ENCODE results near the gene IGFN1. TPM values are rescaled to one million over a fixed set of nuclear protein-coding genes. Genes with fewer than 3 reads are reported as not detected.

The IGFN1 gene
- total and polyA plus RNA-seq, 2 experiments from 2014 or later, result not detected

GRCh38 chr1:201260648-201261311, 70.2 kb downstream of the IGFN1 start:
- Histone ChIP-seq H3K4me3 (peak overlapping the region; percentile 68; the same call in 1 of the 2 replicates), H4K20me1 (replicated peaks; ENCODE audit: insufficient read depth) (no peaks in the 10 kb centered on the region), H3K4me2 (peak overlapping the region; percentile 91), H3K4me1 (ENCODE audit: insufficient read depth) (peaks cover 6% of the 10 kb centered on the region; the same call in 1 of the 2 replicates), H3K79me2 (replicated peaks; ENCODE audit: insufficient read depth) (no peaks in the 10 kb centered on the region), H3K27me3 (ENCODE audit: insufficient read depth) (0 out of 2 replicates have a peak, but pooled peaks cover 3% of the 10 kb centered on the region), H3K9me2 (ENCODE audit: insufficient read depth) (no peaks in the 10 kb centered on the region), H3K27ac (ENCODE audit: low read depth) (no peak overlapping the region), H3F3A (replicated peaks; ENCODE audit: low read depth) (no peaks in the 10 kb centered on the region), H3K36me3 (ENCODE audit: insufficient read depth) (no peaks in the 10 kb centered on the region), H2AFZ (no peak overlapping the region)
- DNase-seq (ENCODE audit: low spot score) (no peak), ATAC-seq (no peak)
- peaks cover 1% of the 10 kb centered on the region for H3K27me3 Mint-ChIP-seq (ENCODE audit: insufficient read depth, low read depth, poor library complexity)
- TF ChIP-seq, protein P1, sequence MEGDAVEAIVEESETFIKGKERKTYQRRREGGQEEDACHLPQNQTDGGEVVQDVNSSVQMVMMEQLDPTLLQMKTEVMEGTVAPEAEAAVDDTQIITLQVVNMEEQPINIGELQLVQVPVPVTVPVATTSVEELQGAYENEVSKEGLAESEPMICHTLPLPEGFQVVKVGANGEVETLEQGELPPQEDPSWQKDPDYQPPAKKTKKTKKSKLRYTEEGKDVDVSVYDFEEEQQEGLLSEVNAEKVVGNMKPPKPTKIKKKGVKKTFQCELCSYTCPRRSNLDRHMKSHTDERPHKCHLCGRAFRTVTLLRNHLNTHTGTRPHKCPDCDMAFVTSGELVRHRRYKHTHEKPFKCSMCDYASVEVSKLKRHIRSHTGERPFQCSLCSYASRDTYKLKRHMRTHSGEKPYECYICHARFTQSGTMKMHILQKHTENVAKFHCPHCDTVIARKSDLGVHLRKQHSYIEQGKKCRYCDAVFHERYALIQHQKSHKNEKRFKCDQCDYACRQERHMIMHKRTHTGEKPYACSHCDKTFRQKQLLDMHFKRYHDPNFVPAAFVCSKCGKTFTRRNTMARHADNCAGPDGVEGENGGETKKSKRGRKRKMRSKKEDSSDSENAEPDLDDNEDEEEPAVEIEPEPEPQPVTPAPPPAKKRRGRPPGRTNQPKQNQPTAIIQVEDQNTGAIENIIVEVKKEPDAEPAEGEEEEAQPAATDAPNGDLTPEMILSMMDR (conservative IDR thresholded peaks at IDR 0.05; ENCODE audit: low read depth in 2 of 2), result no peak
- TF ChIP-seq CREB1 (CRISPR knock-in tag; IDR thresholded peaks at IDR 0.05; ENCODE audit: low read depth) (no peak), JUNB (IDR thresholded peaks at IDR 0.05; ENCODE audit: unreplicated experiment) (no peak), POLR2AphosphoS5 (IDR thresholded peaks at IDR 0.05; ENCODE audit: low read depth) (no peak), ZNF114 (CRISPR knock-in tag; IDR thresholded peaks at IDR 0.05) (no peak), EZH2 (IDR thresholded peaks at IDR 0.05; ENCODE audit: low read depth, unreplicated experiment) (no peak), ZNF331 (CRISPR knock-in tag; IDR thresholded peaks at IDR 0.05; ENCODE audit: low read depth) (no peak), STAT1 (IDR thresholded peaks at IDR 0.05; ENCODE audit: unreplicated experiment) (no peak), ETS1 (IDR thresholded peaks at IDR 0.05) (no peak)
- TF ChIP-seq, protein P2, sequence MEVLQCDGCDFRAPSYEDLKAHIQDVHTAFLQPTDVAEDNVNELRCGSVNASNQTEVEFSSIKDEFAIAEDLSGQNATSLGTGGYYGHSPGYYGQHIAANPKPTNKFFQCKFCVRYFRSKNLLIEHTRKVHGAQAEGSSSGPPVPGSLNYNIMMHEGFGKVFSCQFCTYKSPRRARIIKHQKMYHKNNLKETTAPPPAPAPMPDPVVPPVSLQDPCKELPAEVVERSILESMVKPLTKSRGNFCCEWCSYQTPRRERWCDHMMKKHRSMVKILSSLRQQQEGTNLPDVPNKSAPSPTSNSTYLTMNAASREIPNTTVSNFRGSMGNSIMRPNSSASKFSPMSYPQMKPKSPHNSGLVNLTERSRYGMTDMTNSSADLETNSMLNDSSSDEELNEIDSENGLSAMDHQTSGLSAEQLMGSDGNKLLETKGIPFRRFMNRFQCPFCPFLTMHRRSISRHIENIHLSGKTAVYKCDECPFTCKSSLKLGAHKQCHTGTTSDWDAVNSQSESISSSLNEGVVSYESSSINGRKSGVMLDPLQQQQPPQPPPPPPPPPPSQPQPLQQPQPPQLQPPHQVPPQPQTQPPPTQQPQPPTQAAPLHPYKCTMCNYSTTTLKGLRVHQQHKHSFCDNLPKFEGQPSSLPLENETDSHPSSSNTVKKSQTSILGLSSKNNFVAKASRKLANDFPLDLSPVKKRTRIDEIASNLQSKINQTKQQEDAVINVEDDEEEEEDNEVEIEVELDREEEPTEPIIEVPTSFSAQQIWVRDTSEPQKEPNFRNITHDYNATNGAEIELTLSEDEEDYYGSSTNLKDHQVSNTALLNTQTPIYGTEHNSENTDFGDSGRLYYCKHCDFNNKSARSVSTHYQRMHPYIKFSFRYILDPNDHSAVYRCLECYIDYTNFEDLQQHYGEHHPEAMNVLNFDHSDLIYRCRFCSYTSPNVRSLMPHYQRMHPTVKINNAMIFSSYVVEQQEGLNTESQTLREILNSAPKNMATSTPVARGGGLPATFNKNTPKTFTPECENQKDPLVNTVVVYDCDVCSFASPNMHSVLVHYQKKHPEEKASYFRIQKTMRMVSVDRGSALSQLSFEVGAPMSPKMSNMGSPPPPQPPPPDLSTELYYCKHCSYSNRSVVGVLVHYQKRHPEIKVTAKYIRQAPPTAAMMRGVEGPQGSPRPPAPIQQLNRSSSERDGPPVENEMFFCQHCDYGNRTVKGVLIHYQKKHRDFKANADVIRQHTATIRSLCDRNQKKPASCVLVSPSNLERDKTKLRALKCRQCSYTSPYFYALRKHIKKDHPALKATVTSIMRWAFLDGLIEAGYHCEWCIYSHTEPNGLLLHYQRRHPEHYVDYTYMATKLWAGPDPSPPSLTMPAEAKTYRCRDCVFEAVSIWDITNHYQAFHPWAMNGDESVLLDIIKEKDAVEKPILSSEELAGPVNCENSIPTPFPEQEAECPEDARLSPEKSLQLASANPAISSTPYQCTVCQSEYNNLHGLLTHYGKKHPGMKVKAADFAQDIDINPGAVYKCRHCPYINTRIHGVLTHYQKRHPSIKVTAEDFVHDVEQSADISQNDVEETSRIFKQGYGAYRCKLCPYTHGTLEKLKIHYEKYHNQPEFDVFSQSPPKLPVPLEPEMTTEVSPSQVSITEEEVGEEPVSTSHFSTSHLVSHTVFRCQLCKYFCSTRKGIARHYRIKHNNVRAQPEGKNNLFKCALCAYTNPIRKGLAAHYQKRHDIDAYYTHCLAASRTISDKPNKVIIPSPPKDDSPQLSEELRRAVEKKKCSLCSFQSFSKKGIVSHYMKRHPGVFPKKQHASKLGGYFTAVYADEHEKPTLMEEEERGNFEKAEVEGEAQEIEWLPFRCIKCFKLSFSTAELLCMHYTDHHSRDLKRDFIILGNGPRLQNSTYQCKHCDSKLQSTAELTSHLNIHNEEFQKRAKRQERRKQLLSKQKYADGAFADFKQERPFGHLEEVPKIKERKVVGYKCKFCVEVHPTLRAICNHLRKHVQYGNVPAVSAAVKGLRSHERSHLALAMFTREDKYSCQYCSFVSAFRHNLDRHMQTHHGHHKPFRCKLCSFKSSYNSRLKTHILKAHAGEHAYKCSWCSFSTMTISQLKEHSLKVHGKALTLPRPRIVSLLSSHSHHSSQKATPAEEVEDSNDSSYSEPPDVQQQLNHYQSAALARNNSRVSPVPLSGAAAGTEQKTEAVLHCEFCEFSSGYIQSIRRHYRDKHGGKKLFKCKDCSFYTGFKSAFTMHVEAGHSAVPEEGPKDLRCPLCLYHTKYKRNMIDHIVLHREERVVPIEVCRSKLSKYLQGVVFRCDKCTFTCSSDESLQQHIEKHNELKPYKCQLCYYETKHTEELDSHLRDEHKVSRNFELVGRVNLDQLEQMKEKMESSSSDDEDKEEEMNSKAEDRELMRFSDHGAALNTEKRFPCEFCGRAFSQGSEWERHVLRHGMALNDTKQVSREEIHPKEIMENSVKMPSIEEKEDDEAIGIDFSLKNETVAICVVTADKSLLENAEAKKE (CRISPR knock-in tag; IDR thresholded peaks at IDR 0.05), result no peak
- peaks cover 5% of the 10 kb centered on the region for H3K4me1 Mint-ChIP-seq
- H3K9me3 Mint-ChIP-seq, result peaks cover 3% of the 10 kb centered on the region; the same call in 2 of the 3 replicates
- H3K4me3 Mint-ChIP-seq, result peak overlapping the region; percentile 48
- no peaks in the 10 kb centered on the region; the same call in 2 of the 3 replicates for H3K36me3 Mint-ChIP-seq (ENCODE audit: low read depth)
- no peak overlapping the region for H3K27ac Mint-ChIP-seq
